Measurements from ENCODE around the gene SPRED2.
A peak's percentile ranks its signal among the peaks of the same experiment; 100 is the strongest.
"Not testable (repeated sequence)": the region's sequence is repeated elsewhere in the genome, so short reads cannot be mapped to it uniquely, and the experiment has no call there.

SPRED2 gene

GRCh38 chr2:65361623-65362022 lies 70.8 kb downstream of the SPRED2 start:
- no peak for DNase-seq

GRCh38 chr2:65360441-65360840 lies 72.0 kb downstream of the SPRED2 start:
- DNase-seq, result no peak

- DNase-seq, result no peak
Observed at GRCh38 chr2:65358678-65359400, 73.6 kb downstream of the SPRED2 start.

GRCh38 chr2:65357959-65358294 lies 74.5 kb downstream of the SPRED2 start:
- DNase-seq, result no peak

GRCh38 chr2:65357095-65357958 lies 75.1 kb downstream of the SPRED2 start:
- no peak for DNase-seq

GRCh38 chr2:65355186-65355831 lies 77.1 kb downstream of the SPRED2 start:
- DNase-seq, result no peak

GRCh38 chr2:65354773-65355172 lies 77.6 kb downstream of the SPRED2 start:
- DNase-seq, result no peak

GRCh38 chr2:65353927-65354326 lies 78.5 kb downstream of the SPRED2 start:
- DNase-seq, result no peak

- no peak for DNase-seq
Observed at GRCh38 chr2:65353046-65353445, 79.4 kb downstream of the SPRED2 start.

GRCh38 chr2:65351948-65352595 lies 80.3 kb downstream of the SPRED2 start:
- DNase-seq, result peak; percentile 41

GRCh38 chr2:65351234-65351947 lies 81.0 kb downstream of the SPRED2 start:
- DNase-seq, result no peak

GRCh38 chr2:65350651-65351056 lies 81.7 kb downstream of the SPRED2 start:
- DNase-seq, result peak; percentile 16

- peak; percentile 77 for DNase-seq
Observed at GRCh38 chr2:65349863-65350262, 82.5 kb downstream of the SPRED2 start.

- DNase-seq, result no peak
Observed at GRCh38 chr2:65347913-65348312, 84.5 kb downstream of the SPRED2 start.

GRCh38 chr2:65345631-65346030 lies 86.8 kb downstream of the SPRED2 start:
- no peak for DNase-seq

GRCh38 chr2:65344689-65345088 lies 87.7 kb downstream of the SPRED2 start:
- no peak for DNase-seq

GRCh38 chr2:65344182-65344581 lies 88.2 kb downstream of the SPRED2 start:
- DNase-seq, result no peak

- no peak for DNase-seq
Observed at GRCh38 chr2:65343386-65343785, 89.0 kb downstream of the SPRED2 start.

- no peak for DNase-seq
Observed at GRCh38 chr2:65340898-65341681, 91.3 kb downstream of the SPRED2 start.

GRCh38 chr2:65339648-65340047 lies 92.8 kb downstream of the SPRED2 start:
- DNase-seq, result no peak

GRCh38 chr2:65338830-65339495 lies 93.4 kb downstream of the SPRED2 start:
- DNase-seq, result not testable (repeated sequence)

All from NCI-H510A treated with DMSO at 0.1 percent for 48 hours (cell line).